ENCODE data around the gene PGLYRP3.

Gene PGLYRP3

DNA sequence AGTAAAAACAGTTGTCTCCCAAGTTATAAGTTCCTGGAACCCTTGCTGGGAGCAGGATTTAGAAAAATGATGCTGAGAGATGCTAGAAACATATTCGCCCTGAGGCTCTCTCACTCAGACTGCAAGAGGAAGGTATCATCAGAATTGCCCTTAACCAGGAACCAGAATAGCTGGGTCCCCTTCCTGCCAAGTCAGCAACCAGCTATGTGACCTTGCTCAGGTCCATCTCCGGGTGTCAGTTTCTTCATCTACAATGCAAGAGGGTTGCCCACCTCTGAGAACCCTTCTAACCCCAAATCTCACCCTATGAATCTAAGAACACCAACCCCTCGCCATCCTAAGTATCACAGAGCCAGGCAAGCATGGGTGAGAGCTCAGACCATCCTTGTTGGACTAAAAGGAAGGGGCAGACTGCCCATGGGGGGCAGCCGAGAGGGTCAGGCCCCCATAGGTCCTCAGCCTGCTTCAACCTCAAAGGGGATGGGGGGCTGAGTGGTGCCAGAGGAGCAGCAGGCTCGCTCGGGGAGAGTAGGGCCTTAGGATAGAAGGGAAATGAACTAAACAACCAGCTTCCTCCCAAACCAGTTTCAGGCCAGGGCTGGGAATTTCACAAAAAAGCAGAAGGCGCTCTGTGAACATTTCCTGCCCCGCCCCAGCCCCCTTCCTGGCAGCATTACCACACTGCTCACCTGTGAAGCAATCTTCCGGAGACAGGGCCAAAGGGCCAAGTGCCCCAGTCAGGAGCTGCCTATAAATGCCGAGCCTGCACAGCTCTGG lies 44.5 kb upstream of the PGLYRP3 start:
- Histone ChIP-seq H3K23ac (ENCODE audit: low read length) (no peak overlapping the region), H4K91ac (ENCODE audit: low read depth, low read length) (peak overlapping the region; percentile 4), H3K4me1 (ENCODE audit: control insufficient read depth in 1 of 2, insufficient read depth in 2 of 2, low read length in 2 of 2) (peaks cover 5 to 7% of the 10 kb centered on the region in 2 experiments), H2BK5ac (ENCODE audit: low read depth, low read length, poor library complexity) (no peak overlapping the region), H3K9me3 (ENCODE audit: insufficient read depth, low read depth, low read length) (no peaks in the 10 kb centered on the region), H3K27ac (ENCODE audit: low read depth, low read length) (no peak overlapping the region), H2AK5ac (ENCODE audit: low read length) (no peak overlapping the region), H3K36me3 (ENCODE audit: control insufficient read depth in 1 of 2, insufficient read depth in 2 of 2, low read length in 2 of 2) (no peaks in the 10 kb centered on the region), H3K14ac (ENCODE audit: low read length) (no peak overlapping the region), H3K4me3 (ENCODE audit: low read depth, low read length) (no peak overlapping the region), H2AFZ (ENCODE audit: insufficient read depth, low read length, poor library complexity) (no peak overlapping the region), H2BK12ac (ENCODE audit: low read length) (peak overlapping the region; percentile 2), H3K79me2 (ENCODE audit: control insufficient read depth, insufficient read depth, low read length, poor library complexity) (no peaks in the 10 kb centered on the region), H3K4me2 (ENCODE audit: low read length) (no peak overlapping the region), H4K8ac (ENCODE audit: low read depth, low read length) (no peak overlapping the region), H3K79me1 (ENCODE audit: low read length) (no peaks in the 10 kb centered on the region), H3K18ac (ENCODE audit: low read length) (no peak overlapping the region), H3K9ac (ENCODE audit: low read length) (no peak overlapping the region), H3K4ac (ENCODE audit: low read depth, low read length) (no peak overlapping the region), H4K12ac (ENCODE audit: low read depth, low read length) (no peak overlapping the region), H2BK120ac (ENCODE audit: insufficient read depth, low read length, poor library complexity) (no peak overlapping the region), H3K27me3 (ENCODE audit: insufficient read depth, low read length) (no peaks in the 10 kb centered on the region)
- peak; percentile 88 to 90 for DNase-seq
- WGBS (ENCODE audit: extremely low coverage, insufficient coverage, insufficient read length): no CpG with 5 or more reads among the region's 10 CpGs

DNA sequence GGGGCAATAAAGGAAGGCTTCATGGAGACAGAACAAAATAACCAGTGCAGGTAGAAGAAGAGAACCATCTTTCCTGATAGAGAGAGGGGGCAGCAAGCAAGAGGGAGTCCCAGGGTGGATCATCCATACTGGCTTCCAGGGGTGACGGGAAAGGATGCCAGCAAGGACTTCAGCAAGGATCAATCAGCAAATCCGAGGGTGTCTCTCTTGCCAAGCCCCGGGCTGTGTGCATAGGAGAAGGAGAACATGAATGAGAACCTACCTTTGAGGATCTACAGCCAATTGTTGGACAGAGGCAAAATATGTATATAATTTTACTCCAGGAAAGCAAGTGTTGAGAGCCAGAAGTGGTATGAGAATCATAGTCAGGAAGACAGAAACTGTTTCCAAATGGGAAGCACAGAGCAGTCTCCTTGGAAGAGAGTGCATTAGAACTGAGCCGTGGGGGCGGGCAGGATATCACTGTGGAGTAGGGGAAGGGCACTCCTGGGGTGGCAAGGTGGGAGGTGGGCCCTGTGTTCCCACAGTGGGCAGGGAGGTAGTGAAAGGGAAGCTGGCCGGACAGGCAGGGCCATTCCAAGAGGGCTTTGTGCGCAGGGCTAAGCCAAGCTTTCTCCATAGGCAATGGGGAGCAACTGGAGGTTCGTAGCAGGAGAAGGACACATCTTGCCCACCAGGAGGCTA lies 43.8 kb upstream of the PGLYRP3 start:
- peaks cover 5 to 7% of the 10 kb centered on the region in 2 experiments for H3K4me1 ChIP-seq (ENCODE audit: control insufficient read depth in 1 of 2, insufficient read depth in 2 of 2, low read length in 2 of 2)
- no peak overlapping the region for H3K4me3 ChIP-seq (ENCODE audit: low read depth, low read length)
- H3K79me2 ChIP-seq (ENCODE audit: control insufficient read depth, insufficient read depth, low read length, poor library complexity): no peaks in the 10 kb centered on the region
- WGBS (ENCODE audit: extremely low coverage, insufficient coverage, insufficient read length): no CpG with 5 or more reads among the region's 8 CpGs
- H3K14ac ChIP-seq (ENCODE audit: low read length): no peak overlapping the region
- H3K27me3 ChIP-seq (ENCODE audit: insufficient read depth, low read length): no peaks in the 10 kb centered on the region
- H3K27ac ChIP-seq (ENCODE audit: low read depth, low read length): no peak overlapping the region
- H3K9me3 ChIP-seq (ENCODE audit: insufficient read depth, low read depth, low read length): no peaks in the 10 kb centered on the region
- no peak overlapping the region for H3K23ac ChIP-seq (ENCODE audit: low read length)
- H3K9ac ChIP-seq (ENCODE audit: low read length): no peak overlapping the region
- no peaks in the 10 kb centered on the region for H3K36me3 ChIP-seq (ENCODE audit: control insufficient read depth in 1 of 2, insufficient read depth in 2 of 2, low read length in 2 of 2)
- no peak overlapping the region for H3K18ac ChIP-seq (ENCODE audit: low read length)
- H4K12ac ChIP-seq (ENCODE audit: low read depth, low read length): no peak overlapping the region
- no peak overlapping the region for H2AK5ac ChIP-seq (ENCODE audit: low read length)
- no peak overlapping the region for H2BK5ac ChIP-seq (ENCODE audit: low read depth, low read length, poor library complexity)
- H2BK12ac ChIP-seq (ENCODE audit: low read length): no peak overlapping the region
- H2BK120ac ChIP-seq (ENCODE audit: insufficient read depth, low read length, poor library complexity): no peak overlapping the region
- no peak overlapping the region for H2AFZ ChIP-seq (ENCODE audit: insufficient read depth, low read length, poor library complexity)
- H4K91ac ChIP-seq (ENCODE audit: low read depth, low read length): peak overlapping the region; percentile 10
- H3K79me1 ChIP-seq (ENCODE audit: low read length): no peaks in the 10 kb centered on the region
- no peak for DNase-seq
- no peak overlapping the region for H3K4ac ChIP-seq (ENCODE audit: low read depth, low read length)
- no peak overlapping the region for H3K4me2 ChIP-seq (ENCODE audit: low read length)
- no peak overlapping the region for H4K8ac ChIP-seq (ENCODE audit: low read depth, low read length)

DNA sequence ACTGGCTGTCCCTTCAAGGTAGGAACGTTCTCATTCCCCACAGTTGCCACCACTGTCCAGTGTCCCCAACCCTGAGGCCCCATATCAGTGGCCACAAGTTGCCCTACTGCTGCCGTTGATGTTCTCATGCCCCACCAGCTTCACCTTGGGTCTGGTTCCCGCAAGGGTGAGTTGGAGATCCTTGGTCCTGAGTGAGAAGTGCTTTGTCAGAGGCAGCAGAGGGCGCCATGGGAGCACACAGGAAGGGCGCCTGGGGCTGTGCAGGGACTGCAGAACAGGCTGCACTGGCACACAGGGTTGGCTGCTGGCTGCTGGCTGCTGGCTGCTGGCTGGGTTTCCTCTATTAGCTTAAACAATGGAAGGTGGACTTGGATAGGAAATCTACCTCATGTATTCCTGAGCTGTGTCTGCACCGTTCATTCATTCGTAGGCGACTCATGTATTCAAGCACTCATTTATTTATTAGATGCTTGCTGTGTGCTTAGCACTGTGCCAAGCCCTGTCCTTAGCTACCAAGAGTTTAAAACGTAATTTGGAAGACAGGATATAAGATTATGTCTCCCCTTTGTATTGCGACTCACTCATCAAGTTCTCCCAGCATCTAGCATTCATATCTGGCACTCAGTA lies 42.8 kb upstream of the PGLYRP3 start:
- Histone ChIP-seq H3K4me3 (ENCODE audit: low read depth, low read length) (no peak overlapping the region), H3K4me2 (ENCODE audit: low read length) (no peak overlapping the region), H3K4ac (ENCODE audit: low read depth, low read length) (no peak overlapping the region), H2AK5ac (ENCODE audit: low read length) (no peak overlapping the region), H2BK120ac (ENCODE audit: insufficient read depth, low read length, poor library complexity) (no peak overlapping the region), H3K4me1 (ENCODE audit: control insufficient read depth in 1 of 2, insufficient read depth in 2 of 2, low read length in 2 of 2) (peaks cover 5 to 7% of the 10 kb centered on the region in 2 experiments), H4K8ac (ENCODE audit: low read depth, low read length) (no peak overlapping the region), H3K14ac (ENCODE audit: low read length) (no peak overlapping the region), H3K9ac (ENCODE audit: low read length) (no peak overlapping the region), H3K27me3 (ENCODE audit: insufficient read depth, low read length) (no peaks in the 10 kb centered on the region), H3K23ac (ENCODE audit: low read length) (no peak overlapping the region), H2BK12ac (ENCODE audit: low read length) (no peak overlapping the region), H2AFZ (ENCODE audit: insufficient read depth, low read length, poor library complexity) (no peak overlapping the region), H4K91ac (ENCODE audit: low read depth, low read length) (no peak overlapping the region), H3K36me3 (ENCODE audit: control insufficient read depth in 1 of 2, insufficient read depth in 2 of 2, low read length in 2 of 2) (no peaks in the 10 kb centered on the region), H3K18ac (ENCODE audit: low read length) (no peak overlapping the region), H3K79me1 (ENCODE audit: low read length) (no peaks in the 10 kb centered on the region), H3K79me2 (ENCODE audit: control insufficient read depth, insufficient read depth, low read length, poor library complexity) (no peaks in the 10 kb centered on the region), H3K9me3 (ENCODE audit: insufficient read depth, low read depth, low read length) (no peaks in the 10 kb centered on the region), H4K12ac (ENCODE audit: low read depth, low read length) (no peak overlapping the region), H3K27ac (ENCODE audit: low read depth, low read length) (no peak overlapping the region), H2BK5ac (ENCODE audit: low read depth, low read length, poor library complexity) (no peak overlapping the region)
- DNase-seq: peak; percentile 96 to 98
- WGBS (ENCODE audit: extremely low coverage, insufficient coverage, insufficient read length): no CpG with 5 or more reads among the region's 10 CpGs

DNA sequence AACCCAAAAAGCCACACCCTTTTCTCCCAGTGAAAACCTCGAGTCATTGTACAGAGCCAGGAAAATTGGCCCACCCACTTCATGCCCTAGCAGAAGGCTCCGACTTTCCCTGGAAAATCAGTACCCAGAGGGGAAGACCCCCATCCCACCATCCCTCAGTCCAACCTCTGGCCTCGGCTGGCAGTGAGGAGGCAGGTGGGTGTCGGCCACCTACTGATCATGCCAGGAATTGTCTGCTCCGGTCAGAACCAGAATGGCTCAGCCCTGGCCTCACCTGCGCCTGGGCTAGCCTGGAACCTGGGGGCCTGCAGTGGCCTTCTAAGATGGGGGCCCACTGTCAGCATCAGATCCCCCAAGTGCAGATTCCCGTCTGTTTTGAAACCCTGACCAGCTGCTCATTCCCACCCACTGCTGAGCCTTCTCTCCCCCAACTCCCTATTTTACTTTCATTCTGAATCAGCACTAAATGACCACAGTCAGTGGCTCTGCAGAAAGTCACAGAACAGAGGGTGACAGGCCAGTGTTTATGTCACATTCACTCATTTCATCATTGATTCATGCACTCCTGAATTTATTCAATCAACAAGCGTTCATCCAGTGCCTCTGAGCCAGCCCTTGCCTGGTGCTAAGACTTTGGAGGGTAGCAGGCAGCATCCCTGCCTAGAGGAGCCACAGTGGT lies 41.9 kb upstream of the PGLYRP3 start:
- H3K36me3 ChIP-seq (ENCODE audit: control insufficient read depth in 1 of 2, insufficient read depth in 2 of 2, low read length in 2 of 2): no peaks in the 10 kb centered on the region
- no peak overlapping the region for H2BK5ac ChIP-seq (ENCODE audit: low read depth, low read length, poor library complexity)
- no peaks in the 10 kb centered on the region for H3K79me2 ChIP-seq (ENCODE audit: control insufficient read depth, insufficient read depth, low read length, poor library complexity)
- no peaks in the 10 kb centered on the region for H3K79me1 ChIP-seq (ENCODE audit: low read length)
- H3K27me3 ChIP-seq (ENCODE audit: insufficient read depth, low read length): no peaks in the 10 kb centered on the region
- H3K9ac ChIP-seq (ENCODE audit: low read length): no peak overlapping the region
- H3K23ac ChIP-seq (ENCODE audit: low read length): no peak overlapping the region
- H2AFZ ChIP-seq (ENCODE audit: insufficient read depth, low read length, poor library complexity): no peak overlapping the region
- H2BK12ac ChIP-seq (ENCODE audit: low read length): no peak overlapping the region
- H4K12ac ChIP-seq (ENCODE audit: low read depth, low read length): no peak overlapping the region
- H3K27ac ChIP-seq (ENCODE audit: low read depth, low read length): no peak overlapping the region
- DNase-seq: no peak
- no peak overlapping the region for H4K91ac ChIP-seq (ENCODE audit: low read depth, low read length)
- whole genome bisulfite sequencing (ENCODE audit: extremely low coverage, insufficient coverage, insufficient read length): no CpG with 5 or more reads among the region's 8 CpGs
- no peak overlapping the region for H3K4me3 ChIP-seq (ENCODE audit: low read depth, low read length)
- H2AK5ac ChIP-seq (ENCODE audit: low read length): no peak overlapping the region
- H3K18ac ChIP-seq (ENCODE audit: low read length): no peak overlapping the region
- no peak overlapping the region for H3K14ac ChIP-seq (ENCODE audit: low read length)
- H3K4me1 ChIP-seq (ENCODE audit: control insufficient read depth in 1 of 2, insufficient read depth in 2 of 2, low read length in 2 of 2): peaks cover 5 to 7% of the 10 kb centered on the region in 2 experiments
- H3K4ac ChIP-seq (ENCODE audit: low read depth, low read length): no peak overlapping the region
- H2BK120ac ChIP-seq (ENCODE audit: insufficient read depth, low read length, poor library complexity): no peak overlapping the region
- no peaks in the 10 kb centered on the region for H3K9me3 ChIP-seq (ENCODE audit: insufficient read depth, low read depth, low read length)
- H3K4me2 ChIP-seq (ENCODE audit: low read length): no peak overlapping the region
- no peak overlapping the region for H4K8ac ChIP-seq (ENCODE audit: low read depth, low read length)
